IPS DF 19.7 (cell line): ENCODE results near the gene ZNF846.
"Not testable (repeated sequence)": the region's sequence is repeated elsewhere in the genome, so short reads cannot be mapped to it uniquely, and the experiment has no call there.

ENCODE experiments used
- DNase-seq: peaks from one replicate; pipeline ENCODE4 v3.0.0-alpha.2; 2013; ENCODE audit warnings: low read depth, low spot score

ZNF846 gene

GRCh38 chr19:9768175-9769112, at the start of gene ZNF846:
TSS of gene ZNF846 (minus strand) at chr19:9768738. CDS start at chr19:9764950, 3,788 bp downstream.
- DNase-seq: peak; percentile 93

DNA sequence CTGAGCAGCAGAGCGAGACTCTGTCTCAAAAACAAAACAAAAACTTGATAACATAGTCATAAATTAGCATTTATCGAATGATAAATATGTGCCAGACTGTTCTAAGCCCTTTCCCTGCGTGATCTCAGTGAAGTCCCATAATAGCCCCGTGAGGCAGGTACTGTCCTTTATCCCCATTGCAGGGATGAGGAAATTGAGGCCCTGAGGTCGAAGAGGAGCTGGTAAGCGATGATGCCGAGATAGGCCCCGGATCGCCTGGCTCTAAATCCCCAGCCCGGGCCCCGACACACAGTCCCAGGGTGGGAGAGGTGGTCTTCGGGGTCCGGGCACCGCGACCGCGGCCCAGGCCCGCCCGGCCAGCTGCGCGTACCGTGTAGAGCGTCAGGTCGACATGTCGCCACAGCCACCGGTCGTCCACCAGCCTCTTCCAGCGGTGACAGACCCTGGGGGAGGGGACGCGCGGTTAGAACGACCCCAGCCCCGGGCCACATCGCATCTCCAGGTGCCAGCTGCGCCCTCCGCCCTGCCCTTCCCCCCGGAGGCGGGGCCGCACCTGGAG, 49.7 kb upstream of the ZNF846 start:
- no peak for DNase-seq

DNA sequence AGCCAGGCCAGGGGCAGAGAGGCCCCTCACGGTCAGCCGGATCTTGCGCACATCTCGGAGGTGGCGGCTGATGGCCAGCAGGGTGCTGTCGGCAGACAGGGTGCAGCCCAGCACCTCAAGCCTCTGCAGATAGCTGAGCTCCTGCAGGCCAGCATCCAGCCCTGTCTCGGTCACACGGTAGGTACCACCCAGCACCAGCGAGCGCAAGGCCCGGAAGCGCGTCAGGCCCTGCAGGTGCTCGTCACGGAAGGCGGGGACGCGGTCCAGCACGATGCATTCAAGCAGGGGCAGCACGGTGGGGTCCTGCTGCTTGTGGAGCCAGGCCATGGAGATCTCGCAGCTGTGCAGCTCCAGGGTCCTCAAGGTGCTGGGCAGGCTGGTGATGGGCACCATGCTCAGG, 42.6 kb upstream of the ZNF846 start:
- no peak for DNase-seq

DNA sequence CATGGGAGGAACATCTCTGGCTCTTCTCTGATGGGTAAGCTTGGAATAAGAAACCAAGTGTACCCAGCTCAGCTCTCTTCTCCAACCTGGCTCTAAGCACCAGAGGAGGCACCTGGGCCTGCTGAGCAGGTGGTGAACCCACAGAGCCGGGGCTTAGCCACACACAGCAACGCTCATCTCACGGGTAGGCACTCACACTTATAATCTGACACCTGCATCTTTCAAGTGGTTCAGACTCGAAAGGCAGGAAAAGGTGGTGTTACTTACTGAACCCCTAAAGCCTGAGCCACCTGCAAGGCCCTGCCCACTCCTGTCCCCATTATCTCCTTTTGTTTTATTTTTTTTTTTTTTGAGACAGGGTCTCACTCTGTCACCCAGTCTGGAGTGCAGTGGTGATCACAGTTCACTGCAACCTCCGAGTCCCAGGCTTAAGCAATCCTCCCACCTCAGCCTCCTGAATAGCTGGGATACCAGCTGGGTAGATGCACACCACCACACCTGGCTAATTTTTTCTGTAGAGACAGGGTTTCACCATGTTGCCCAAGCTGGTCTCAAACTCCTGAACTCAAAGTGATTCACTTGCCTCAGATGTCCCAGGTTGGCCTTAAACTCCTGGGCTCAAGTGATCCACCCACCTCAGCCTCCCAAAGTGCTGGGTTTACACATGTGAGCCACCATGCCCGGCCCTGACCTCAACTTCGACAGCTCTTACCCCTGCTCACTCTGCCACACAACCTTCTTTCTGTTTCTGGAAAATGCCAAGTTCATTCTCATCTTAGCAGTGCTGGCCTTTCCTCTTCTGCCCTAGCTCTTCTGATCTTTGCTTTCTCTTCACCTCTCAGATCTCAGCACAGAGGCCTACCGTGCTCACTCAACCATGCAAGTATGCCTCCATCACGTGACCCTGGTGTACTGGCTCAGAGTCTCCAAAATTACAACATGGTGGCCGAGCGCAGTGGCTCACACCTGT, 40.6 kb upstream of the ZNF846 start:
- no peak for DNase-seq

GRCh38 chr19:9806803-9807202, 38.3 kb upstream of the ZNF846 start:
- DNase-seq: no peak

- no peak for DNase-seq
Observed at GRCh38 chr19:9801976-9802375, 33.4 kb upstream of the ZNF846 start.

GRCh38 chr19:9799162-9799561, 30.6 kb upstream of the ZNF846 start:
- DNase-seq: no peak

- no peak for DNase-seq
Observed at GRCh38 chr19:9797871-9798270, 29.3 kb upstream of the ZNF846 start.

DNA sequence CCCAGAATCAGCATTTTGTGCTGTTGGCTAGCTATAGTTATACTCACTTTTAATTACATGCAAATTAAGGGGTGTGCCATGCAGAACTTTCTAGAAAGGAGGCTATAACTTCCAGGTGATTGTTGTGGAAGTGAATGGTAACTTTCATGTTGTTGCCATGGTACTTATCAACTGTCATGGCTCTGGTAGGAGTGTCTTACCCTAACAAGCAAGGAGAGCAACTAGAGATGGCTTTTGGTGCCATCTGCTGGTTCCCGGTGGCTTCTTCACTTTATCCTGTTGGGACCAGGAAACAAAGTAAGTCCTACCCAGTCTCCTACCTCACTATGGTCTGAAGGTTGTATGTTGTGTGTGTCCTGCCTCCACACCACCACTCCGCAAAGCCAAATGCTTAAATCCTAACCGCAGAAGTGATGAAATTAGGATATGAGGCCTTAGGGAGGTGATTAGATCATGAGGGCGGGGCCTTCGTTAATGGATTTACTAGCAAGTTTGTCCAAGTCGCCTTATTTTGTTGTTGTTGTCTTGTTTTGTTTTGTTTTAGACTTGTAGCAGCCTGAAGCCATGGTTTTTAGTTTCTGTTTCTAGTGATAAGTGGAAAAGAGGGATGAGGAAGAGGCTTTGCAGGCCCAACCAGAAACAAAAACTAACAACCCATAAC, 27.7 kb upstream of the ZNF846 start:
- DNase-seq: peak; percentile 82

- no peak for DNase-seq
Observed at GRCh38 chr19:9793071-9793591, 24.6 kb upstream of the ZNF846 start.

- peak; percentile 76 for DNase-seq
Observed at GRCh38 chr19:9792206-9793070, 23.9 kb upstream of the ZNF846 start.

DNA sequence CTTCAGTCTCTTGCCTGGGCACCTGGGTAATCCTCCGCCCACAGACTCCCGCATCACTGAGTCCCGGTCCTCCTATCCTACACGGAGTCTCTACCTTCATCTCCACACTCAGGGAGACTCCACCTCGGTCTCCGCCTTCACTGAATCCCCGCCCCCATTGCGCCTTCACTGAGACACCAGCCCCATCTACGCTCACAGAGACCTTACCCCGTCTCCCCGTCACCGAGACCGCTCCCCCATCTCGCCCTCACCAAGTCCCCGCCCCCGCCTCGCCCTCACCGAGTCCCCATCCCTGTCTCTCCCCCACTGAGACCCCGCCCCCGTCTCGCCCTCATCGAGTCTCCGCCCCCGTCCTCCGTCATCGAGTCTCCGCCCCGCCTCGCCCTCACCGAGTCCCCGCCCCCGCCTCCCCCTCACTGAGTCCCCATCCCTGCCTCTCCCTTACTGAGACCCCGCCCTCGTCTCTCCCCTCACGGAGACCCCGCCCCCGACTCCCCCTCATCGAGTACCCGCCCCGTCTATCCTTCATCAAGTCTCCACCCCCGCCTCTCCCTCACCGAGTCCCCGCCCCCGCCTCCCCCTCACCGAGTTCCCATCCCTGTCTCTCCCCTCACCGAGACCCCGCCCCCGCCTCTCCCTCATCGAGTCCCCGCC, 23.1 kb upstream of the ZNF846 start:
- DNase-seq: peak; percentile 81

DNA sequence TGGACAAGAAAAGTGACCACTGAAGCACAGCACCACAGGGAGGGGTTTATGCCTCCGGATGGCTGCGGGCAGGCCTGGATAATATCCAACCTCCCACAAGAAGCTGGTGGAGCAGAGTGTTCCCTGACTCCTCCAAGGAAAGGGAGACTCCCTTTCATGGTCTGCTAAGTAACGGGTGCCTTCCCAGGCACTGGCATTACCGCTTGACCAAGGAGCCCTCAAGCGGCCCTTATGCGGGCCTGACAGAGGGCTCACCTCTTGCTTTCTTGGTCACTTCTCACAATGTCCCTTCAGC, 22.5 kb upstream of the ZNF846 start:
- DNase-seq: not testable (repeated sequence)

- not testable (repeated sequence) for DNase-seq
Observed at GRCh38 chr19:9789579-9789978, 21.0 kb upstream of the ZNF846 start.

DNA sequence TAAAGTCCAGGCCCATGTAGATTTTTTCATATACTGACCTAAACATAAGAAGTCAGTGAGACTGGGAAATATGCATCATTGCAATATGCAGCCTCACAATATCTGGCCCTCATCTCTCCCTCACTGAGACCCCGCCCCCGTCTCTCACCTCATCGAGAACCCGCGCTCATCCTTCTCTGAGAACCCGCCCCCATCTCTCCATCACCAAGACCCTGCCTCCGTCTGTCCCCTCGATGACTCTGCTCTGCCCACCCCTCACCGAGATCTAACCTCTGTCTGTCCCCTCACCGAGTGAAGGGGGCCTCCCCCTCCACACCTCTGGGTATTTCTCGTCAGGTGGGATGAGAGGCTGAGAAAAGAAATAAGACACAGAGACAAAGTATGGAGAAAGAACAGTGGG, 20.5 kb upstream of the ZNF846 start:
- DNase-seq: no peak

GRCh38 chr19:9788604-9789003, 20.1 kb upstream of the ZNF846 start:
- DNase-seq: not testable (repeated sequence)

DNA sequence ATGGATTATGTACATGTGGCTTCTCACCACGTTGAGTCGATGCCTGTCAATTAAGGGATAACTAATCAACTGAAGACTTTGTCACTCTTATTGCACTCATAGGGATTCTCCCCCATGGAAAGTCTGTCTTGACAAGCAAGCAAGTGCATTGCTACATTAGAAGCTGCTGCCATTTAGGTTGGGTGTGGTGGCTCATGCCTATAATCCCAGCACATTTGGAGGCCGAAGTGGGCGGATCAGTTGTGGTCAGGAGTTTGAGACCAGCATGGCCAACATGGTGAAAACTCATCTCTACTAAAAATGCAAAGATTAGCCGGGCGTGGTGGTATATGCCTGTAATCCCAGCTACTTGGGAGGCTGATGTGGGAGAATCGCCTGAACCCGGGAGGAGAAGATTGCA, 18.3 kb upstream of the ZNF846 start:
- DNase-seq: no peak

GRCh38 chr19:9786342-9786741, 17.8 kb upstream of the ZNF846 start:
- no peak for DNase-seq

- DNase-seq: peak; percentile 82
Observed at GRCh38 chr19:9785367-9786331, 17.1 kb upstream of the ZNF846 start.
